ENCODE results near the gene SLC8B1. TPM values are rescaled to one million over a fixed set of nuclear protein-coding genes. Genes with fewer than 3 reads are reported as not detected.
"Not testable (repeated sequence)": the region's sequence is repeated elsewhere in the genome, so short reads cannot be mapped to it uniquely, and the experiment has no call there.

Gene SLC8B1
- polyA plus RNA-seq, 2 of the 4 experiments (the other 2 are of a cell fraction) = 11.0 to 11.3 TPM

DNA sequence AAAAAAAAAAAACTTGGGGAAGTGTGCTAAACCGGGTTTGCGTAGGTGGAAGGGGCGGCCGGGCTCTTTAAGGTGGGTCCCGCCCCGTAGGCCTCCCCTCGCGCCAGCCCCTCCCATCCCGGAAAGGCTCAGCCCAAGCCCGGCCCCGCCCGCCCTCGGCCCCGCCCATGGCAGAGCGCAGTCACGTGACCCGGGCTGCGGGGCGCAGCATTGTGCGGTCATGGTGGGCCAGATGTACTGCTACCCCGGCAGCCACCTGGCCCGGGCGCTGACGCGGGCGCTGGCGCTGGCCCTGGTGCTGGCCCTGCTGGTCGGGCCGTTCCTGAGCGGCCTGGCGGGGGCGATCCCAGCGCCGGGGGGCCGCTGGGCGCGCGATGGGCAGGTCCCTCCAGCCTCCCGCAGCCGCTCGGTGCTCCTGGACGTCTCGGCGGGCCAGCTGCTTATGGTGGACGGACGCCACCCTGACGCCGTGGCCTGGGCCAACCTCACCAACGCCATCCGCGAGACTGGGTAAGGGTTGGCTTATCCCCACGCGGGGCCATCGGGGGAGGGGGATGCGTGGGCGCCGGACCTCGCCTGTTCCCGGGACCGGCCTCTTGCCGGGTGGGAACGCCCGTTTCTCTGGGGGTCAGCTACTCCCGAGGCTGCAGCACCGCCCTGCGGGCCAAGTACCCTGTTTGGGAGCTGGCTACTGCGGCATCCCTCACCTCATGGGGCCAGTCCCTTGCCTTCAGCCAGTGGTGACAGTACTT is 23.6 kb upstream of the SLC8B1 start, which contains the start of gene PLBD2 (continued):
- TF ChIP-seq, protein P1, sequence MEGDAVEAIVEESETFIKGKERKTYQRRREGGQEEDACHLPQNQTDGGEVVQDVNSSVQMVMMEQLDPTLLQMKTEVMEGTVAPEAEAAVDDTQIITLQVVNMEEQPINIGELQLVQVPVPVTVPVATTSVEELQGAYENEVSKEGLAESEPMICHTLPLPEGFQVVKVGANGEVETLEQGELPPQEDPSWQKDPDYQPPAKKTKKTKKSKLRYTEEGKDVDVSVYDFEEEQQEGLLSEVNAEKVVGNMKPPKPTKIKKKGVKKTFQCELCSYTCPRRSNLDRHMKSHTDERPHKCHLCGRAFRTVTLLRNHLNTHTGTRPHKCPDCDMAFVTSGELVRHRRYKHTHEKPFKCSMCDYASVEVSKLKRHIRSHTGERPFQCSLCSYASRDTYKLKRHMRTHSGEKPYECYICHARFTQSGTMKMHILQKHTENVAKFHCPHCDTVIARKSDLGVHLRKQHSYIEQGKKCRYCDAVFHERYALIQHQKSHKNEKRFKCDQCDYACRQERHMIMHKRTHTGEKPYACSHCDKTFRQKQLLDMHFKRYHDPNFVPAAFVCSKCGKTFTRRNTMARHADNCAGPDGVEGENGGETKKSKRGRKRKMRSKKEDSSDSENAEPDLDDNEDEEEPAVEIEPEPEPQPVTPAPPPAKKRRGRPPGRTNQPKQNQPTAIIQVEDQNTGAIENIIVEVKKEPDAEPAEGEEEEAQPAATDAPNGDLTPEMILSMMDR (IDR thresholded peaks at IDR 0.05) = no peak
- TF ChIP-seq KDM1A (IDR thresholded peaks at IDR 0.05; ENCODE audit: low read depth) = no peak
- TF ChIP-seq ZC3H11A (IDR thresholded peaks at IDR 0.05) = no peak
- no peak for TF ChIP-seq GATA3 (IDR thresholded peaks at IDR 0.05; ENCODE audit: borderline replicate concordance)
- TF ChIP-seq ZSCAN20 (CRISPR knock-in tag; IDR thresholded peaks at IDR 0.05) = no peak
- TF ChIP-seq, protein P2, sequence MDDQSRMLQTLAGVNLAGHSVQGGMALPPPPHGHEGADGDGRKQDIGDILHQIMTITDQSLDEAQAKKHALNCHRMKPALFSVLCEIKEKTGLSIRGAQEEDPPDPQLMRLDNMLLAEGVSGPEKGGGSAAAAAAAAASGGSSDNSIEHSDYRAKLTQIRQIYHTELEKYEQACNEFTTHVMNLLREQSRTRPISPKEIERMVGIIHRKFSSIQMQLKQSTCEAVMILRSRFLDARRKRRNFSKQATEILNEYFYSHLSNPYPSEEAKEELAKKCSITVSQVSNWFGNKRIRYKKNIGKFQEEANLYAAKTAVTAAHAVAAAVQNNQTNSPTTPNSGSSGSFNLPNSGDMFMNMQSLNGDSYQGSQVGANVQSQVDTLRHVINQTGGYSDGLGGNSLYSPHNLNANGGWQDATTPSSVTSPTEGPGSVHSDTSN (IDR thresholded peaks at IDR 0.05) = no peak
- no peak for TF ChIP-seq E2F6 (IDR thresholded peaks at IDR 0.05; ENCODE audit: borderline replicate concordance, low read depth)
- TF ChIP-seq EHF (CRISPR knock-in tag; IDR thresholded peaks at IDR 0.05) = no peak
- TF ChIP-seq HOXB5 (CRISPR knock-in tag; IDR thresholded peaks at IDR 0.05) = peak; percentile 9; the same call in 1 of the 2 replicates
- no peak for TF ChIP-seq ZNF302 (CRISPR knock-in tag; IDR thresholded peaks at IDR 0.05)
- peak; percentile 71; the same call in 1 of the 2 replicates for TF ChIP-seq MYC (IDR thresholded peaks at IDR 0.05; ENCODE audit: borderline replicate concordance, low read length)
- no peak for TF ChIP-seq RNF2 (IDR thresholded peaks at IDR 0.05; ENCODE audit: borderline replicate concordance, low read depth)
- no peak for TF ChIP-seq TFCP2L1 (CRISPR knock-in tag; IDR thresholded peaks at IDR 0.05)
- TF ChIP-seq FOSB (CRISPR knock-in tag; IDR thresholded peaks at IDR 0.05) = no peak
- TF ChIP-seq KDM5A (IDR thresholded peaks at IDR 0.05) = peak; percentile 53; the same call in 1 of the 2 replicates
- no peak for TF ChIP-seq FOSL2 (IDR thresholded peaks at IDR 0.05)
- TF ChIP-seq FOSL2 (CRISPR knock-in tag; IDR thresholded peaks at IDR 0.05) = no peak
- no peak for TF ChIP-seq RAD21 (conservative IDR thresholded peaks at IDR 0.05 in 1 of 2, IDR thresholded peaks at IDR 0.05 in 1 of 2)

DNA sequence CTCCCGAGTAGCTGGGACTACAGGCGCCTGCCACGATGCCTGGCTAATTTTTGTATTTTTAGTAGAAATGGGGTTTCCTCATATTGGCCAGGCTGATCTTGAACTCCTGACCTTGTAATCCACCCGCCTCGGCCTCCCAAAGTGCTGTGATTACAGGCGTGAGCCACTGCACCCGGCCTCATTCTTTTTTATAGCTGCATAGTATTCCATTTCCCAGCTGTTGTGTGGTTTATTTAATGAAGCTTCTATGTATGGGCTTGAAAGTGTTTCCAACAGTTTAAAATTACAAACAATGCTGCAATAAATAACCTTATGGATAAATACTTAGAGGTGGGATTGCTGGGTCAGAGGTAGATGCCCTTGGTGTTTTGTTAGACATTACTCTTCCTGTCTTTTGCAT is 19.3 kb upstream of the SLC8B1 start:
- H3K4me2 ChIP-seq; H3K4me3 ChIP-seq; POLR2A ChIA-PET; H3K27ac ChIP-seq; DNase-seq (ENCODE audit: low read depth in 1 of 2, low spot score in 1 of 2); ATAC-seq; FAIRE-seq; H3K9me3 ChIP-seq; H3K4me1 ChIP-seq: not testable (repeated sequence)
- CTCF ChIA-PET = interaction anchor here (0.5 to 3.0 kb wide), 4 partner anchors 13 to 72 kb away, joined by 3 to 11 read pairs (median 4); no protein-coding TSS in a partner anchor
- WGBS (ENCODE audit: missing lambda C conversion rate) = 48% methylated on average over 7 of the region's 7 CpGs

GRCh38 chr12:113351089-113351488 is 16.2 kb upstream of the SLC8B1 start:
- CTCF ChIA-PET = interaction anchor here (0.6 to 1.9 kb wide), 4 partner anchors 32 to 1574 kb away, joined by 3 to 5 read pairs (median 3); no protein-coding TSS in a partner anchor
- no peak for DNase-seq (ENCODE audit: low read depth in 1 of 2, low spot score in 1 of 2)
- Histone ChIP-seq H3K4me2 (no peak overlapping the region), H3K4me1 (no peaks in the 10 kb centered on the region), H3K4me3 (no peak overlapping the region), H3K9me3 (no peaks in the 10 kb centered on the region), H3K27ac (no peak overlapping the region)
- TF ChIP-seq ZFP36 (IDR thresholded peaks at IDR 0.05; ENCODE audit: borderline replicate concordance, partially characterized antibody) (peak; percentile 9), NR3C1 (IDR thresholded peaks at IDR 0.05) (no peak), GATA3 (IDR thresholded peaks at IDR 0.05; ENCODE audit: borderline replicate concordance) (no peak), BHLHE40 (IDR thresholded peaks at IDR 0.05; ENCODE audit: low read depth, low read length) (no peak)
- POLR2A ChIA-PET = no interaction called here
- no peak for ATAC-seq
- no peak for FAIRE-seq
